VCaP (cell line): ENCODE measurements around the gene GRK3.

Experiments
- H3K27ac ChIP-seq: fragments of 450-650 bp; 2 replicates; pipeline ENCODE4 v1.5.1; 2017
- CTCF ChIP-seq: fragments of 450-650 bp; conservative IDR thresholded peaks from 2 replicates; pipeline ENCODE4 v1.5.1; 2017; ENCODE audit warnings: mild to moderate bottlenecking, moderate library complexity

The GRK3 gene

GRCh38 chr22:25775531-25775930, 211.1 kb downstream of the GRK3 start:
- TF ChIP-seq CTCF: no peak
- H3K27ac ChIP-seq: no peak overlapping the region

GRCh38 chr22:25777411-25777810, 212.9 kb downstream of the GRK3 start:
- H3K27ac ChIP-seq: no peak overlapping the region
- no peak for TF ChIP-seq CTCF

GRCh38 chr22:25777870-25778269, 213.4 kb downstream of the GRK3 start:
- peak; percentile 72 for TF ChIP-seq CTCF

More at GRCh38 chr22:25777870-25778269, 213.4 kb downstream of the GRK3 start:
- H3K27ac ChIP-seq: no peak overlapping the region
